Measurements from ENCODE around the gene HCAR3.
"Not testable (repeated sequence)": the region's sequence is repeated elsewhere in the genome, so short reads cannot be mapped to it uniquely, and the experiment has no call there.

DNA sequence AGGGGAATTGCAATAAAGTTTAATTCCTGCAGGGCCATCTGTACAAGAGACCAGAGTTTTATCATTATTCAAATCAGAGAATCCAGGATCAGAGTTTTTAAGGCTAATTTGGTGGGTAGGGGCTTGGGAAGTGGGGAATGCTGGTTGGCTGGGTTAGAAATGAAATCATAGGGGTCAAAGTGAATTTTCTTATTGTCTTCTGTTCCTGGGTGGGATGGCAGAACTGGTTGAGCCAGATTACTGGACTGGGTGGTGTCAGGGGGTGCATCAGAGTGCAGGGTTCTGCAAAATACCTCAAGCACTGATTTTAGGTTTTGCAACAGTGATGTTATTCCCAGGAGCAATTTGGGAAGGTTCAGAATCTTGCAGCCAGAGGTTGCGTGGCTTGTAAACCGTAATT is 19.7 kb downstream of the HCAR3 start:
- not testable (repeated sequence) for TF ChIP-seq TAF1, POLR2A (IDR thresholded peaks at IDR 0.05; ENCODE audit: low read depth, low read length)

Data from GM12891 (cell line).